Heart right ventricle (tissue), 16 donors: Measurements from ENCODE around the gene RBBP5. TPM values are rescaled to one million over a fixed set of nuclear protein-coding genes. Genes with fewer than 3 reads are reported as not detected.

Experiments used
- ATAC-seq, 8 donors: fragments of 200-7000 bp; cut with Tn5 transposase; one replicate each; pipeline ENCODE4 v1.9.1; 2020; ENCODE audit warnings: mild to moderate bottlenecking in 8 of 8, moderate library complexity in 8 of 8, moderate number of reproducible peaks in 1 of 8
- DNase-seq, 2 donors: peaks; one replicate each; pipeline ENCODE4 v3.0.0-alpha.2; 2020
- H3K27ac ChIP-seq, 10 donors: fragments of 200-600 bp; sonication (generic) in 2 of 10; one replicate each; pipeline versions ENCODE4 v1.5.0 to v1.8.0; 2020 to 2022; ENCODE audit warnings: mild to moderate bottlenecking in 3 of 10
- H3K27me3 ChIP-seq, 7 donors: fragments of 200-600 bp; one replicate each; pipeline ENCODE4 v1.8.0; 2021 to 2022; ENCODE audit warnings: mild to moderate bottlenecking in 2 of 7
- H3K36me3 ChIP-seq, 9 donors: fragments of 200-600 bp; sonication (generic) in 1 of 9; one replicate each; pipeline versions ENCODE4 v1.5.0 to v1.8.0; 2020 to 2022; ENCODE audit warnings: mild to moderate bottlenecking in 2 of 9
- H3K4me1 ChIP-seq, 9 donors: fragments of 200-600 bp; sonication (generic) in 1 of 9; one replicate each; pipeline versions ENCODE4 v1.5.0 to v1.8.0; 2020 to 2022; ENCODE audit warnings: mild to moderate bottlenecking in 4 of 9
- H3K4me3 ChIP-seq, 10 donors: fragments of 200-600 bp; sonication (generic) in 2 of 10; one replicate each; pipeline versions ENCODE4 v1.5.0 to v1.8.0; 2020 to 2022; ENCODE audit warnings: mild to moderate bottlenecking in 7 of 10, moderate library complexity in 2 of 10
- H3K9me3 ChIP-seq, 11 donors: fragments of 200-600 bp in 10 of 11; sonication (generic) in 2 of 11; one replicate each; pipeline versions ENCODE4 v1.5.0 to v1.8.0; 2013 to 2022; ENCODE audit warnings: mild to moderate bottlenecking in 2 of 11, control low read depth in 1 of 11, moderate library complexity in 1 of 11
- CTCF ChIP-seq, 9 donors: fragments of 200-600 bp; sonication (generic) in 2 of 9; IDR thresholded peaks; one replicate each; pipeline versions ENCODE4 v1.5.0 to v1.8.0; 2021 to 2022; ENCODE audit warnings: antibody characterized with exemption in 9 of 9, mild to moderate bottlenecking in 5 of 9, moderate library complexity in 1 of 9
- WGBS, 2 donors: extraction: QIAGEN DNeasy Blood & Tissue Kit; methylation state at CpG; one replicate each; pipeline ENCODE4 v1.1.7; 2013; ENCODE audit warnings: inconsistent platforms in 1 of 2; 5-methylcytosine and 5-hydroxymethylcytosine counted together
- intact Hi-C, 10 donors: fragments of 100-400 bp; cut with DNase I; formaldehyde crosslinking; loops; one replicate each; pipeline versions ENCODE4 v1.11.1 to v1.14.2; 2022
- polyA plus RNA-seq, 2 donors: library from polyadenylated mRNA; stranded (reverse); fragments of 200-250 nt; gene quantifications; one replicate each; pipeline ENCODE4 v1.2.3, GENCODE V29; 2013
- total RNA-seq, 10 donors: library from RNA; stranded (reverse); fragmentation: NEBNext Ultra II Directional in 3 of 10; extraction: Animal tissue kit (Norgen Biotek cat#: 25700) in 3 of 10; gene quantifications; one replicate each; pipeline versions ENCODE4 v1.2.1 to v1.2.4, GENCODE V29; 2021 to 2023
- donor health status: Arrhythmogenic right ventricular cardiomyopathy.
- donor health status: ischemic (EF 13 %, LVEDD 7.1; RV severe dilation, severe dysfunction).
- donor health status: healthy with polysubstance abuse.
- donor health status: DM: no; HTN: yes; CAD: no.
- donor health status: DM: no; HTN: no; CAD: no.
- donor health status: ischemic (EF 25% LVEDD 6.9; RV normal size, moderate dysfunction).
- donor health status: ischemic (EF 25% LVEDD 5.7; RV mildly dilated, moderate dysfunction).
- donor health status: healthy.
- donor health status: DM: yes; HTN: yes; CAD: no.
- donor health status: Ischemic cardiomyopathy.
- donor health status: ischemic (EF 35%, LVEDD 5.7; RV mildly dilated, moderate dysfunction).
- donor health status: nonischemic (EF 11% LVEDD 7.7; RV severe dilation, severe dysfunction).
- donor health status: DM: yes; HTN: yes; CAD: no.
- donor health status: PGD.
- donor health status: ischemic (EF 29% LVEDD 5.4; RV normal size, mild dysfunction).
- donor health status: nonischemic (EF 23%, LVEDD 6.1; RV moderate dilation, normal function).

RBBP5 gene
- total and polyA plus RNA-seq, 12 donors: 3.4 to 12.4 (median 9.0) TPM

DNA sequence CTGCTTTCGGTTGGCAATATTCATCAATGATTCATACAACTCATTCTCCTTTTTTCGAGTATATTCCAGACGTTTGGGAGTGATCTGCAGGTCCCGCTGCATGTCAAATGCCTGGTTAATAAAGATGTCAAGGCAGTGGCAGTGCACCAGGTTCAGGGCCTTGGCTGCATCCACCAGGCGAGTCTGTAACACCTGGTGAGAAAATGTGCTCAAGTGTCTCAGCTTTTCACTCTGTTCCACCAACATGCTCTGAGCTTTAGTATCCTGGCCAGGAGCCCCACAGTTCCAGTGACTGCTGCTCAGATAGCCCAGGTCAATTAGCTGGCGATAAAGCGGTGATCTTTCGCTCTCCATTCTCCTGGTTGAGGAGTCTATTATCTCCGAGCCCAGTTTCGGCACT is 47.5 kb upstream of the RBBP5 start:
- TF ChIP-seq CTCF (IDR thresholded peaks at IDR 0.05): no peak
- Histone ChIP-seq H3K4me1 (peaks cover 0 to 9% (median 0%) of the 10 kb centered on the region in 9 donors), H3K9me3 (no peaks in the 10 kb centered on the region), H3K36me3 (peaks cover 0 to 84% (median 17%) of the 10 kb centered on the region in 9 donors), H3K27me3 (no peaks in the 10 kb centered on the region), H3K4me3 (no peak overlapping the region), H3K27ac (no peak overlapping the region)
- intact Hi-C loops: no loop called here
- 93 to 94% methylated on average over 10 of the region's 10 CpGs for WGBS, 2 donors
- DNase-seq (no peak), ATAC-seq (no peak)

DNA sequence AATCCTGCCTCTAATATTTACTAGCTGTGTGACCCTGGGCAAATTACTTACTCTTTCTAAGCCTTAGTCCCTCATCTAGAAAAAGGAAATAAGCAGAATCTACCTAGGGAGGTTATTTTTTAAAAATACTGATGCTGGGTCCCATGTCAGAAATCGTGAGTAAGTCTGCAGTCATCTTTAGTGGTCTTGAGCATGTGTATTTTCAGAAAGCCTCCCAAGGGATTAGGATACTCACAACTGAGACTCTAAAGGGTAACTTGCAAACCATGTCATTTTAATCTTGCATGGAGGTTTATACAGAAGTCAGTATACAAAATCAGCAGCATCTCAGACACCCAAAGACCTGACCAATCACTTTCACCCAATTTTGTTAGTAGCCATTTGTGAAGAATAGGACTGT is 46.5 kb upstream of the RBBP5 start:
- intact Hi-C loops: no loop called here
- ATAC-seq (no peak), DNase-seq (no peak)
- H3K27ac ChIP-seq: no peak overlapping the region
- no peak for TF ChIP-seq CTCF (IDR thresholded peaks at IDR 0.05)
- H3K4me3 ChIP-seq: no peak overlapping the region
- WGBS, 2 donors: 75 to 81% methylated on average over 1 of the region's 1 CpG
- H3K4me1 ChIP-seq: peaks cover 0 to 8% (median 0%) of the 10 kb centered on the region in 9 donors
- H3K9me3 ChIP-seq: no peaks in the 10 kb centered on the region
- peaks cover 0 to 94% (median 17%) of the 10 kb centered on the region in 9 donors for H3K36me3 ChIP-seq
- no peaks in the 10 kb centered on the region for H3K27me3 ChIP-seq

GRCh38 chr1:205162301-205162700 is 40.5 kb upstream of the RBBP5 start:
- intact Hi-C loops: no loop called here
- ATAC-seq: no peak
- 93 to 100% methylated on average over 1 of the region's 1 CpG for whole genome bisulfite sequencing, 2 donors
- no peaks in the 10 kb centered on the region for H3K9me3 ChIP-seq
- no peak overlapping the region for H3K27ac ChIP-seq
- H3K27me3 ChIP-seq: no peaks in the 10 kb centered on the region
- TF ChIP-seq CTCF (IDR thresholded peaks at IDR 0.05): no peak
- H3K36me3 ChIP-seq: peaks cover 0 to 97% (median 49%) of the 10 kb centered on the region in 9 donors
- no peak for DNase-seq
- no peaks in the 10 kb centered on the region for H3K4me1 ChIP-seq
- H3K4me3 ChIP-seq: no peak overlapping the region

DNA sequence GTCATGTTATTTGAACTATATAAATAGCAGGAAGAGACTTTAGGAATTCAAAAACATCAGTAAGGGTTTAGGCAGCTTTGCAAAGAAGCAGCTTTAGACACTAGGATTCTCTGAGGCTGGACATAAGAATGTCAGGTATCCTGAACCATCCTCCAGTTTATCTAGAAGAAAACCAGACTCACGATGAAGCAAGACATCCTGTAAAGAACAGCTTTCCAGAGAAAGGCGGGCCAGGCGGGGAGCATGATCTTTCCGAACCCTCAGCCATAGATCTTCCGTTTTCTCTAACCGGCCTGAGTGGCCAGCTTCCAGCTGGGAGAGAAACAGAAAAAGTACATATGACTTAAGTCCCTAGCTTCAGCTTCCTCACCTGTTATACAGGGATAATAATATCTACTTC is 39.3 kb upstream of the RBBP5 start:
- intact Hi-C loops: no loop called here
- H3K36me3 ChIP-seq: peaks cover 2 to 97% (median 61%) of the 10 kb centered on the region in 9 donors
- H3K27me3 ChIP-seq: no peaks in the 10 kb centered on the region
- H3K4me1 ChIP-seq: no peaks in the 10 kb centered on the region
- peaks cover 0 to 8% (median 0%) of the 10 kb centered on the region in 11 donors for H3K9me3 ChIP-seq
- WGBS, 2 donors: 90 to 95% methylated on average over 6 of the region's 6 CpGs
- ATAC-seq (no peak), DNase-seq (no peak)
- H3K4me3 ChIP-seq: no peak overlapping the region
- TF ChIP-seq CTCF (IDR thresholded peaks at IDR 0.05): no peak
- no peak overlapping the region for H3K27ac ChIP-seq
